SK-MEL-5 (cell line): ENCODE measurements around the gene SPTLC3. TPM values are rescaled to one million over a fixed set of nuclear protein-coding genes. Genes with fewer than 3 reads are reported as not detected.

Experiments
- DNase-seq: peaks from one replicate; pipeline ENCODE4 v3.0.0-alpha.2; 2016; ENCODE audit warnings: low read depth, low spot score
- in situ Hi-C: cut with HindIII; loops from 2 replicates; pipeline ENCODE4 v1.10.0; 2016; ENCODE audit warnings: low sequenced_read_pairs, high pct_unique_total_duplicates, low pct_unique_long_range_greater_than_20kb
- total RNA-seq: library from RNA; depleted of rRNA; stranded (reverse); fragments of >200 nt; shearing (Covaris generic); gene quantifications from 2 replicates; pipeline ENCODE4 v1.2.3, GENCODE V29; 2014

Gene SPTLC3
- total RNA-seq, 1 experiment from 2014 or later = 2.0 TPM

GRCh38 chr20:13017883-13018535 is 9.2 kb downstream of the SPTLC3 start:
- no peak for DNase-seq
- in situ Hi-C loops = no loop called here

- in situ Hi-C loops = no loop called here
- no peak for DNase-seq
Measured at GRCh38 chr20:13021205-13021970, 12.6 kb downstream of the SPTLC3 start.

GRCh38 chr20:13022401-13023155 is 13.8 kb downstream of the SPTLC3 start:
- DNase-seq = no peak
- in situ Hi-C loops = no loop called here

- in situ Hi-C loops = no loop called here
- DNase-seq = no peak
Measured at GRCh38 chr20:13024596-13024995, 15.8 kb downstream of the SPTLC3 start.

- no peak for DNase-seq
- in situ Hi-C loops = no loop called here
Measured at GRCh38 chr20:13025181-13025580, 16.4 kb downstream of the SPTLC3 start.

GRCh38 chr20:13028001-13028400 is 19.2 kb downstream of the SPTLC3 start:
- in situ Hi-C loops = no loop called here
- no peak for DNase-seq

GRCh38 chr20:13028673-13029072 is 19.9 kb downstream of the SPTLC3 start:
- in situ Hi-C loops = no loop called here
- no peak for DNase-seq

GRCh38 chr20:13029687-13030375 is 21.1 kb downstream of the SPTLC3 start:
- DNase-seq = peak; percentile 56
- in situ Hi-C loops = no loop called here

- in situ Hi-C loops = no loop called here
- no peak for DNase-seq
Measured at GRCh38 chr20:13031751-13032150, 23.0 kb downstream of the SPTLC3 start.

GRCh38 chr20:13034115-13034514 is 25.3 kb downstream of the SPTLC3 start:
- no peak for DNase-seq
- in situ Hi-C loops = no loop called here

GRCh38 chr20:13034936-13035335 is 26.2 kb downstream of the SPTLC3 start:
- in situ Hi-C loops = no loop called here
- DNase-seq = no peak

- in situ Hi-C loops = no loop called here
- DNase-seq = no peak
Measured at GRCh38 chr20:13035399-13036152, 26.8 kb downstream of the SPTLC3 start.

GRCh38 chr20:13037727-13038126 is 29.0 kb downstream of the SPTLC3 start:
- DNase-seq = peak; percentile 28
- in situ Hi-C loops = no loop called here

- in situ Hi-C loops = no loop called here
- DNase-seq = no peak
Measured at GRCh38 chr20:13041574-13042457, 33.0 kb downstream of the SPTLC3 start.

GRCh38 chr20:13042458-13042794 is 33.7 kb downstream of the SPTLC3 start:
- in situ Hi-C loops = no loop called here
- no peak for DNase-seq

- DNase-seq = no peak
- in situ Hi-C loops = no loop called here
Measured at GRCh38 chr20:13046409-13046808, 37.6 kb downstream of the SPTLC3 start.

GRCh38 chr20:13054011-13054410 is 45.2 kb downstream of the SPTLC3 start:
- in situ Hi-C loops = no loop called here
- peak; percentile 48 for DNase-seq
